WERI-Rb-1 (cell line): Measurements from ENCODE around the gene RIMBP3C.
"Not testable (repeated sequence)": the region's sequence is repeated elsewhere in the genome, so short reads cannot be mapped to it uniquely, and the experiment has no call there.

Source experiments
- DNase-seq: peaks from one replicate; pipeline ENCODE4 v3.0.0-alpha.2; 2020
- H3K27ac ChIP-seq: fragments of 250-450 bp; sonication (Bioruptor Pico); 2 replicates; pipeline ENCODE4 v1.5.1; 2020; ENCODE audit warnings: mild to moderate bottlenecking, moderate library complexity
- H3K27me3 ChIP-seq: fragments of 250-450 bp; sonication (Bioruptor Pico); 2 replicates; pipeline ENCODE4 v1.5.1; 2021; ENCODE audit warnings: mild to moderate bottlenecking, low read depth, moderate library complexity; ENCODE audit not compliant: insufficient read depth, severe bottlenecking
- H3K36me3 ChIP-seq: fragments of 250-450 bp; sonication (Bioruptor Pico); 2 replicates; pipeline ENCODE4 v1.5.1; 2020; ENCODE audit warnings: mild to moderate bottlenecking, moderate library complexity
- H3K4me3 ChIP-seq: 2 replicates; pipeline ENCODE4 v1.5.1; 2011; ENCODE audit warnings: low read depth, mild to moderate bottlenecking, control low read depth, low read length
- H3K9me3 ChIP-seq: fragments of 250-450 bp; sonication (Bioruptor Pico); 2 replicates; pipeline ENCODE4 v1.5.1; 2021; ENCODE audit warnings: mild to moderate bottlenecking, moderate library complexity; ENCODE audit not compliant: severe bottlenecking
- TF ChIP-seq, protein P1 (sequence below): IDR thresholded peaks from 2 replicates; pipeline ENCODE4 v1.5.1; 2011; ENCODE audit warnings: low read depth, mild to moderate bottlenecking, control low read depth, inconsistent platforms, low read length

The RIMBP3C gene

DNA sequence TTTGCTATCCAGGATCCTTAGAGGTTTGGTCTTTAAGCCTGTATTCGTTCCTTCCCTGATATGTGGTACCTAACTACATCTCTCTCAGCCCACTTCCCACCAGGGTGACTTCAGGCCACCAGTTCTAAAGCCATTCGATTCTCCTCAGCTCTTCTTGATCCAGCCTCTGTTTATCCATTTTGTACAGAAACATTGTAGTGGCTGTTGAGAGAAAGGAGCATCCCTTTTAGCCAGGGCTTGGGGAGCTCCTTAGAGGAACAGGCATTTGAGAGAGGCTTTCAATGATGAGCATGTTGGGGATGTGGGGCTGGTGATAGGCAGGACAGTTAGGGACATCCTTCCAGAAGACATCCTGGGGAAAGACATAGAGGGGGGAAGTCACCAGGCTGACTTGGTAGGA, 34.1 kb upstream of the RIMBP3C start:
- H3K4me3 ChIP-seq = no peak overlapping the region
- no peak overlapping the region for H3K27ac ChIP-seq
- H3K36me3 ChIP-seq = peaks cover 18% of the 10 kb centered on the region
- H3K9me3 ChIP-seq = no peaks in the 10 kb centered on the region
- H3K27me3 ChIP-seq = no peaks in the 10 kb centered on the region
- TF ChIP-seq, protein P1, sequence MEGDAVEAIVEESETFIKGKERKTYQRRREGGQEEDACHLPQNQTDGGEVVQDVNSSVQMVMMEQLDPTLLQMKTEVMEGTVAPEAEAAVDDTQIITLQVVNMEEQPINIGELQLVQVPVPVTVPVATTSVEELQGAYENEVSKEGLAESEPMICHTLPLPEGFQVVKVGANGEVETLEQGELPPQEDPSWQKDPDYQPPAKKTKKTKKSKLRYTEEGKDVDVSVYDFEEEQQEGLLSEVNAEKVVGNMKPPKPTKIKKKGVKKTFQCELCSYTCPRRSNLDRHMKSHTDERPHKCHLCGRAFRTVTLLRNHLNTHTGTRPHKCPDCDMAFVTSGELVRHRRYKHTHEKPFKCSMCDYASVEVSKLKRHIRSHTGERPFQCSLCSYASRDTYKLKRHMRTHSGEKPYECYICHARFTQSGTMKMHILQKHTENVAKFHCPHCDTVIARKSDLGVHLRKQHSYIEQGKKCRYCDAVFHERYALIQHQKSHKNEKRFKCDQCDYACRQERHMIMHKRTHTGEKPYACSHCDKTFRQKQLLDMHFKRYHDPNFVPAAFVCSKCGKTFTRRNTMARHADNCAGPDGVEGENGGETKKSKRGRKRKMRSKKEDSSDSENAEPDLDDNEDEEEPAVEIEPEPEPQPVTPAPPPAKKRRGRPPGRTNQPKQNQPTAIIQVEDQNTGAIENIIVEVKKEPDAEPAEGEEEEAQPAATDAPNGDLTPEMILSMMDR = no peak
- no peak for DNase-seq

DNA sequence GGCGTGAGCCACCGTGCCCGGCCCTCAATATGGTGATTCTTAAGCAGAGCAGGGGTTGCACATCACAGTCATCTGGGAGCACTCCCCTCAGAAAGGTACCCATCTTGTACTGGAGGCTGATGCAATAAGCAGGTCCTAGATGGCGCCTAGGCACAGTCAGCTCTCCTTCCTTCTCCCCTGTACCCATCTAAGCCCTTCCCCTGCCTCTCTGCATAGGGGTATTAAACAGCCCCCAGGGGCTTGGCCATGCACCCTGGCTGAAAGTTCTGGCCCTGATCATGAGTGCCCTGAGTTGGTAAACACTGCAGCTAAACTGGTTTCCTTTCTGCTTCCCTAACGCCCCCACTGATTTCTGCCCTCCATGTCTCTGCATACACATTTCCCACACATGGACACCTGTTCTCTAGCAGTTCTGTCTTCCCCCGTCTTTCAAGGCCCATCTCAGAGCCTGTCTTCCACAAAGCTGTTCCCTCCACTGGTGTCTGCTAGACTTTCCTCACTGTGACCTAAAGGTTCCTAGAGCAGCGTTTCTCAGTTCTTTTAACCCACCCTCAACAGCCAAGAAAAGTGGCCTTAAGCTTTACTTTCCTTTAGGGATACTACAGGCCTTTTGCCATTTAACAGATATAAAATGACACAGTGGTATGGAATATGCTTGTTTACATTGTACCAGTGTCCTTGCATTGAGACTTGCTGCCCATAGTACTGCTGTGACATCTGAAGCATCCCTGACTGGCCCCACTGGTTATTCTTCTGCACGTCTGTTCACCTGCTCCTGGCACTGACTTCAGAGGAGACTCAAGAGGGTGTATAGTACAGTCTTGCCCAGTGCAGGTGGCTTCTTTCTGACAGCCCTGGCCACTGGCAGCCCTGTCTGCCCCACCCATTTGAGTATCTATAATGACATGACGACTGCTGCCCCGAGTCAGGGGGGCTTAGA, 31.8 kb upstream of the RIMBP3C start:
- Histone ChIP-seq H3K36me3 (peaks cover 17% of the 10 kb centered on the region), H3K9me3 (no peaks in the 10 kb centered on the region), H3K4me3 (no peak overlapping the region), H3K27ac (no peak overlapping the region), H3K27me3 (no peaks in the 10 kb centered on the region)
- TF ChIP-seq, protein P1 = no peak
- DNase-seq = no peak

DNA sequence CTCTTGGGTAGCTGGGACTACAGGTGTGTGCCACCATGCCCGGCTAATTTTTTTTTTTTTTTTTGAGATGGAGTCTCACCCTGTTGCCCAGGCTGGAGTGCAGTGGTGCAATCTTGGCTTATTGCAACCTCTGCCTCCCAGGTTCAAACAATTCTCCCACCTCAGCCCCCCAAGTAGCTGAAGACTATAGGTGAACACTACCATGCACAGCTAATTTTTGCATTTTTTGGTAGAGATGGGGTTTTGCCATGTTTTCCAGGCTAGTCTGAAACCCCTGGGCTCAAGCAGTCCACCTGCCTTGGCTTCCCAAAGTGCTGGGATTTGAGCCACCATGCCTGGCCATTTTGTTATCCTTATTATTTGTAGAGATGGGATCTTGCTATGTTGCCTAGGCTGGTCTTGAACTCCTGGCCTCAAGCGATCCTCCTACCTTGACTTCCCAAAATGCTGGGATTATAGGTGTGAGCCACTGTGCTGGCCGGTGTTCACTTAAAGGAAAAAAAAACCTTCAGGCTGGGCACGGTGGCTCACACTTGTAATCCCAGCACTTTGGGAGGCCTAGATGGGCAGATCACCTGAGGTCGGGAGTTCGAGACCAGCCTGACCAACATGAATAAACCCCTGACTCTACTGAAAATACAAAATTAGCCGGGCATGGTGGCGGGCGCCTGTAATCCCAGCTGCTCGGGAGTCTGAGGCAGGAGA, 29.9 kb upstream of the RIMBP3C start:
- not testable (repeated sequence) for DNase-seq, H3K4me3 ChIP-seq, H3K27ac ChIP-seq, H3K9me3 ChIP-seq, H3K27me3 ChIP-seq
- H3K36me3 ChIP-seq = peaks cover 18% of the 10 kb centered on the region

DNA sequence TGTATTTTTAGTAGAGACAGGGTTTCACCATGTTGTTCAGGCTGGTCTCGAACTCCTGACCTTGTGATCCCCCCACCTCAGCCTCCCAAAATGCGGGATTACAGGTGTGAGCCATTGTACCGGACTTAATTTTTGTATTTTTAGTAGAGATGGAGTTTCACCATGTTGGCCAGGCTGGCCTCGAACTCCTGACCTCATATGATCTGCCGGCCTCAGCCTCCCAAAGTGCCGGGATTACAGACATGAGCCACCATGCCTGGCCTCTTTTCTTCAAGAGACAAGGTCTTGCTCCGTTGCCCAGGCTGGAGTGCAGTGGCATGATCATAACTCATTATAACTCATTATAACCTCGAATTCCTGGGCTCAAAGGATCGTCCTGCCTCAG, 29.4 kb upstream of the RIMBP3C start:
- peaks cover 18% of the 10 kb centered on the region for H3K36me3 ChIP-seq
- not testable (repeated sequence) for H3K27ac ChIP-seq, DNase-seq, H3K4me3 ChIP-seq, H3K9me3 ChIP-seq, H3K27me3 ChIP-seq

DNA sequence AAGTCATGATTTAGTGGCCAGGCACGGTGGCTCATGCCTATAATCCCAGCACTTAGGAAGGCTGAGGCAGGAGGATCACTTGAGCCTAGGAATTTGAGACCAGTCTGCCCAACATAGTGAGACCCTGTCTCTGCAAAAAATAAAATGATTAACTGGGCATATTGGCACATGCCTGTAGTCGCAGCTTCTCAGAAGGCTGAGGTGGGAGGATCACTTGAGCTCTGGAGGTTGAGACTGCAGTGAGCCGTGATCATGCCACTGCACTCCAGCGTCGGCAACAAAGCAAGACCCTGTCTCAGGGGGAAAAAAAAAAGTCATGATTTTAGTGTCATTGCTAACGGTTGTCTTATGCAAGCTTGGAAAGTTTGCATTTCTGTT, 28.2 kb upstream of the RIMBP3C start:
- peaks cover 15% of the 10 kb centered on the region for H3K36me3 ChIP-seq
- no peaks in the 10 kb centered on the region for H3K9me3 ChIP-seq
- H3K4me3 ChIP-seq = no peak overlapping the region
- H3K27ac ChIP-seq = no peak overlapping the region
- DNase-seq = no peak
- no peaks in the 10 kb centered on the region for H3K27me3 ChIP-seq
- TF ChIP-seq, protein P1 = no peak

DNA sequence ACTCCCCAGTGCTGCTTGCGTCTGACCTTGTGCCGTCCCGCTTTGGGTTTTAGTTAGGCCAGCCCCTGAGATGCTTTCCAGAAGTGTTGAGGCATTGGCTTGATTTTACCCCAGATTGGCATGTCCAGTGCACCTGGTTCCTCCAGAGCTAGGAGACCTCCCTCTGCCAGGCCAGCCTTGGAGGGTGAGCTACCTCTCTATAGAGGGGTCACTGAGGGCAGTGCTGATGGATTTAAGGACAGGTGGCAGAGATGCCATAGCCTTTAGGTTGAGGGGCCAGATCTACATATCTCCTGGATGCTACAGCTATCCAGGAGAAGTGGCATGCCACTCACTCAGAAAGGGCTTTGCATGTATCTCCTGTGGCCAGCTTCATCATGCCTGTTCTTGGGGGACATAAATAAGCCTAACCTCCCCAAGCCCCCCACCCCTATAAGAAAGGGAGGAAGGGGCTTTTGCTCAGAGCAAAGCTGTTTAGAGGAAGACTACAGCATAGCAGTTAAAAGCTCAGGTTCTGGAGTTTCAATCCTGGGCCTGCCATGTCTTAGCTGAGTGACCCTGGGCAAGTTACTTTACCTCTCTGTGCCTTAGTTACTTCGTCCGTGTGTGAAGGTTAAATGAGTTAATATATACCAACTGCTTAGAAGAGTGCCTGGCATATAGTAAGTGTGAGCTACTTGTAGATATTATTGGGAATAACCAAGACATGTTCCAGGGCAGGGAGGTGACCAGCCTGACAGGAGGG, 22.7 kb upstream of the RIMBP3C start:
- Histone ChIP-seq H3K27me3 (no peaks in the 10 kb centered on the region), H3K36me3 (peaks cover 40% of the 10 kb centered on the region), H3K4me3 (no peak overlapping the region), H3K27ac (no peak overlapping the region), H3K9me3 (no peaks in the 10 kb centered on the region)
- no peak for DNase-seq
- TF ChIP-seq, protein P1 = no peak
